Measurements from ENCODE around the gene HS3ST4.
"Not testable (repeated sequence)": the region's sequence is repeated elsewhere in the genome, so short reads cannot be mapped to it uniquely, and the experiment has no call there.

HS3ST4 gene

GRCh38 chr16:25734430-25735385 is 42.9 kb downstream of the HS3ST4 start:
- no peak for DNase-seq

- DNase-seq: no peak
Observed at GRCh38 chr16:25735645-25736044, 43.9 kb downstream of the HS3ST4 start.

DNA sequence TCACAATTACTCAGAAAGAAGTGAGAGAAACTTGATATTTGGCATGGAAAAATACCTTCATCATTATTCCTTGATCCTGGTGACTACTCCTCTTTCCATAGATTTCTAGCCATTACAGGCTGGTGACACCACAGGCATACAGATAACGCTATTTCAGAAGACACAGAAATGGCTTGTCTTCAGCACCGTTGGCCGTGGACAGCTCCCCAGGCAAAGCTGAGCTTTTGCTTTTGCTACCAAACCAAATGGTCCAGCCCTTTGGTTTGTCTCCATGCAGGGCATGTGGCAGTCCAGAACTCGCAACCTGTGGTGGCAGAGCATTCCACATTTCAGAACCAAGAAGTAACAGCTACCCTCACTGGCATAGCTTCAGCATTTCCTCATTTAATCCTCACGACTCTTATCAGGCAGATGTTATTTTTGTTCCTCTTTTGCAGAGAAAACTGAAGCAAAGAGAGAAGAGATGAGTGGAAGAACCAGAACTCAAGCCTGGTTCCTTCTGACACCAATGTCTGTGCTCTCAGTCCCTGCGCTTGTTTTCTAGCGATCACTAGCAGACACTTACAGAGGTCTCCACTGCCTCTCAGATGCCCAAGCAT is 55.5 kb downstream of the HS3ST4 start:
- DNase-seq: peak in 1 of 14 donors; percentile 4

GRCh38 chr16:25748092-25748654 is 56.4 kb downstream of the HS3ST4 start:
- DNase-seq: no peak

- no peak for DNase-seq
Observed at GRCh38 chr16:25750488-25751216, 58.9 kb downstream of the HS3ST4 start.

- DNase-seq: no peak
Observed at GRCh38 chr16:25751230-25751835, 59.6 kb downstream of the HS3ST4 start.

DNA sequence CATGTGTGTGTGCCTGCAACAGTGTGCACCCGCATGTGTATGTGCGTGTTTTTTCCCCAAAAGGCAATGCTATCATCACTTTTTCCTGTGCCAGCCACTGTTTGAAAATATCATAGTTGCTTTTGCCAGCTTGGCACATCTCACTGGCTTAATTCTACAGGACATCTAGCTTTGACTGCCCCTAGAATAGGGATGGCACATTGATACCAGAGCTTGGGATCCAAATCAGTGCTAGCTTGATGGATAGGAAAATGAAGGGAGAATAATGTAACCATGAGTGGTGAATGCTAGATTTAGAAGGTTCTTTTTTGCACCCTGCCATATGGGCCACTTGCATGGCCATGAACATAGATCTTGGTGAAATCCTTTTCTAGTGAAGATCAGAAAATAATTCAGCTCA is 72.7 kb downstream of the HS3ST4 start:
- DNase-seq: no peak

DNA sequence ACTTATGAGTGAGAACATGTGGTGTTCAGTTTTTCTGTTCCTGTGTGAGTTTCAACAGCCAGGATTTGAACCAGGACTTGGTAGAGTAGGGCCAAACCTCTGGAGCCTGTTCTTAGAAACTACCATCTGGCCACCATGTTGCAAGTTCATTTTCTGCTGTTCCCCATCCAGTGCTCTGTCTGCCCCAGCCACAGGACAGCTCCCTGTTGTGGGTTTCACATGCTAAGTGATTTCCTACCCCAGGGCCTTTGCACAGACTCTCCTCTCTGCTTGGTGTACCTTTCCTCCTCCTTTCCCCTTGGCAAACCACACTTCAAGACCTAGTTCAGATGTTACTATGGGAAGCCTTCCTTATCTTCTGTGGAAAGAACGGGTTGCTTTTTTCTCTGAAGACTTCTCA is 79.5 kb downstream of the HS3ST4 start:
- DNase-seq: no peak

GRCh38 chr16:25771812-25772568 is 80.2 kb downstream of the HS3ST4 start:
- DNase-seq: no peak

- not testable (repeated sequence) for DNase-seq
Observed at GRCh38 chr16:25776214-25776613, 84.5 kb downstream of the HS3ST4 start.

DNA sequence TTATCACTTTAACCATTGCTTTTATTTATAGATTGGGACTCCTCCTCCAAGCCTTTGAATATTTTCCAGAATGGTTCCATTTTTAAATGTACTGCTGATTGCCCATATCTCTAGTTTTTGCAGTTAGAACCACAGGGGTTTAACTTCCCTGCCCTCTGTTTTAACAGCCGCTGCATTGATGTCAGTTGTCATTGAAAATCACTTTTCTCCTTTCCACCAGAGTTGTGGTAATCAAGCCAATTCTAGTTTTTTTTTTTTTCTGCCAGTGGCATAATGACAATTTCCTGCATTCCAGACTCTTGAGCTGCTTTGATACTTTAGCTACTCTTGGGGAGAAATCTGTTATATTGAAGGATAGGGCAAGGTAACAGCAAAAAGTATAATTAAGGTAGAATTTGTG is 91.5 kb downstream of the HS3ST4 start:
- no peak for DNase-seq

- DNase-seq: no peak
Observed at GRCh38 chr16:25785361-25785760, 93.6 kb downstream of the HS3ST4 start.

DNA sequence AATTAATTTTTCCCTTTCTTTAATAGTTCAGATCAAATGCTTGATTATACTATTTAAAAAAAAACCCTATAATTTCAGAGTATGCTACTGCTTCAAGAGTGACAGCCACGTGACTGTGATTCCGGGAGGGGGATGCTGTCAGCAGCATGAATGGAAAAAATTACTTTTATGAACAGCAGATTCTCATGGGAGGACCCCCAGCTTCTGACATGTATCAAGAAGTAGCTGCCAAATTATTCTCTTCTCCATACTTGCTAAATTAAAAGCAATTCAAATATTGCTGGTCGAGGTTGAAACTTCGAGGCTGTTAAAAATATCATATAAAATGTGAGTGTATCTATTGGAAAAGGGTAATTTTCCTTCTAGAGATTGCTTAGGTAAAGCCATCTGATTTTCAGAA is 95.0 kb downstream of the HS3ST4 start:
- DNase-seq: no peak

- DNase-seq: no peak
Observed at GRCh38 chr16:25788637-25789036, 96.9 kb downstream of the HS3ST4 start.

- DNase-seq: no peak
Observed at GRCh38 chr16:25796239-25796638, 104.5 kb downstream of the HS3ST4 start.

- no peak for DNase-seq
Observed at GRCh38 chr16:25798065-25798464, 106.3 kb downstream of the HS3ST4 start.

DNA sequence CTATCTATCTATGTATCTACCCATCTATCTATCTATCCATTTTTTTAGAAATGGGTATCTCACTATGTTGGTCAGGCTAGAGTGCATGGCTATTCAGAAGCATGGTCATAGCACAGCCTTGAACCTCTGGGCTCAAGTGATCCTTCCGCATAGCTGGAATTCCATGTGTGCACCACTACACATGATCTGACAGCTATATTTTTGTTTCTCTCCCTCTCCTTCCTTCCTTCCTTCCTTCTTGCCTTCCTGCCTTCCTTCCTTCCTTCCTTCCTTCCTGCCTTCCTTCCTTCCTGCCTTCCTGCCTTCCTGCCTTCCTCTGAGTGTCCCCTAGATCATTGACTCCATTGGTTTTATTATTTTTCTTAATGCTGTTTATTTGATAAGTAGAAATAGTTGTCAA is 108.1 kb downstream of the HS3ST4 start:
- no peak for DNase-seq

DNA sequence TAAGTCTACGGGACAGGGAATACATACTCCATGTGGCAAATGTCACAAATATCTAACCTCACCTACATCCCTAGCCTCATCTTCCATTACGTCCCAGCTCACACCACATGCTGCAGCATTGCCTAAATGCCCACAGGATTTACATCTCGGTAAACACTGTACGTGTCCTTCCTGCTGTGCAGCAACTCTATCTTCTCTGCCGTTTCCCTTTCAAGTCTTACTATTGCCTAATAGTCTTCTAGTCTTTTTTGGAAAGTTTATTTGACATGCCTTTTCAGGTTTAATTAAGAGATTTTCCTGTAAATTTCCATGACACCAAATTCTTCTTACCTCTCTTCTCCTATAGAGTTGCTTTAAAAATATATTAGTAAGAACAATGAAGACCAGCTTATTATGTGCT is 120.5 kb downstream of the HS3ST4 start:
- no peak for DNase-seq

- DNase-seq: no peak
Observed at GRCh38 chr16:25817295-25817694, 125.5 kb downstream of the HS3ST4 start.

- no peak for DNase-seq
Observed at GRCh38 chr16:25817876-25818275, 126.1 kb downstream of the HS3ST4 start.

DNA sequence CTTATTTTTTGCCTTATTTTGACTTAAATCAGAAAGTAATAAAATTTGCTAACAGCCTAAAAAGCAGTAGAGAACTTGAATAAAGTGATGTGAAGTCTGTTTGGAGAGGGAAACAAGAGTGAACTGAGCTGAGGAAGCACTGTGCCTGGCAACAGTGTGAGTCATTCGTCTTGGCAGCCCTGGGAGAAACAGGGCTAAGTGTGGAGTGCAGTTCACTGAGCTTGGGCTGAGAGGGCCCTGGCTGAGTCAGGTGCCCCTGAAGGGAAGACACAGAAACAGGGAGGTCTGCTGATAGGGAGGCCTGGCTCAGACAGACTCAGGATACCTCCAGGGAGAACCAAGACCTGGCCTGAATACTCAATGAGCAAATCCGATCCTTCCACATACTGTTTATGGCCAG is 132.1 kb downstream of the HS3ST4 start:
- DNase-seq: peak in 2 of 14 donors; percentile 4 to 8

DNA sequence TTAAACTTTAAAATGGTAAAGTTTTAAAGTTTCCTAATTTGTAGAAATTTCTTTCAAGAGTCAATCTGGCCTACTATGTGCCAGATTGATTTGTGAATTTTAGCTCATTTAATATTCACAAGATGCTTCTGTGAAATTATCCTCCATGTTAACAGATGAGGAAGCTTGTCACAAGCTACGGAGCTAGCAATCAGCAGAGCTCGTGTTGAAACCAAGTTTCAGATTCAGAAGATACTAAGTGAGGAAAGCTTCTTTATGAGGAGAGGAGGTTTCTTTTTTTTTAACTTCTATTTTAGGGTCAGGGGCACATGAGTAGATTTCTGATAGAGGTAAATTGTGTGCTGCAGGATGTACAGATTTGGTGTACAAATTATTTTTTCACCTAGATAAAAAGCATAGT is 135.9 kb downstream of the HS3ST4 start:
- DNase-seq: no peak

All from C1 segment of cervical spinal cord (tissue), 14 donors.